ENCODE data around the gene BCKDK.
"Not testable (repeated sequence)": the region's sequence is repeated elsewhere in the genome, so short reads cannot be mapped to it uniquely, and the experiment has no call there.

The BCKDK gene

GRCh38 chr16:31136287-31136662, 28.1 kb downstream of the BCKDK start:
- H3K27ac Mint-ChIP-seq, result no peak overlapping the region
- peaks cover 4% of the 10 kb centered on the region for H3K4me1 Mint-ChIP-seq (ENCODE audit: low read depth)
- peaks cover 9% of the 10 kb centered on the region for H3K36me3 Mint-ChIP-seq (ENCODE audit: low read depth)
- H3K9me3 Mint-ChIP-seq, result no peaks in the 10 kb centered on the region
- no peaks in the 10 kb centered on the region for H3K27me3 Mint-ChIP-seq
- no peak overlapping the region for H3K4me3 Mint-ChIP-seq

- not testable (repeated sequence) for H3K4me3 Mint-ChIP-seq; H3K36me3 Mint-ChIP-seq (ENCODE audit: low read depth); H3K27ac Mint-ChIP-seq; H3K27me3 Mint-ChIP-seq; H3K9me3 Mint-ChIP-seq; H3K4me1 Mint-ChIP-seq (ENCODE audit: low read depth)
Observed at GRCh38 chr16:31136822-31137499, 28.8 kb downstream of the BCKDK start.

- Mint-ChIP-seq H3K4me1 (ENCODE audit: low read depth) (peaks cover 12% of the 10 kb centered on the region), H3K9me3 (no peaks in the 10 kb centered on the region), H3K4me3 (no peak overlapping the region), H3K27me3 (no peaks in the 10 kb centered on the region), H3K27ac (no peak overlapping the region), H3K36me3 (ENCODE audit: low read depth) (no peaks in the 10 kb centered on the region)
Observed at GRCh38 chr16:31138621-31139578, 30.7 kb downstream of the BCKDK start.

GRCh38 chr16:31141071-31141469, 32.9 kb downstream of the BCKDK start:
- not testable (repeated sequence) for H3K4me3 Mint-ChIP-seq; H3K36me3 Mint-ChIP-seq (ENCODE audit: low read depth)

GRCh38 chr16:31141489-31142108, 33.4 kb downstream of the BCKDK start:
- peaks cover 15% of the 10 kb centered on the region for H3K4me1 Mint-ChIP-seq (ENCODE audit: low read depth)

More at GRCh38 chr16:31141071-31141469, 32.9 kb downstream of the BCKDK start:
- H3K27me3 Mint-ChIP-seq, H3K27ac Mint-ChIP-seq, H3K9me3 Mint-ChIP-seq: not testable (repeated sequence)
- peaks cover 15% of the 10 kb centered on the region for H3K4me1 Mint-ChIP-seq (ENCODE audit: low read depth)

GRCh38 chr16:31142109-31143010, 34.2 kb downstream of the BCKDK start:
- peaks cover 15% of the 10 kb centered on the region for H3K4me1 Mint-ChIP-seq (ENCODE audit: low read depth)

More at GRCh38 chr16:31141489-31142108, 33.4 kb downstream of the BCKDK start:
- peak overlapping the region; percentile 73 for H3K4me3 Mint-ChIP-seq
- no peaks in the 10 kb centered on the region for H3K9me3 Mint-ChIP-seq
- no peaks in the 10 kb centered on the region for H3K36me3 Mint-ChIP-seq (ENCODE audit: low read depth)
- H3K27me3 Mint-ChIP-seq, result no peaks in the 10 kb centered on the region
- peak overlapping the region; percentile 88 for H3K27ac Mint-ChIP-seq

GRCh38 chr16:31143011-31143693, 35.0 kb downstream of the BCKDK start:
- H3K4me1 Mint-ChIP-seq (ENCODE audit: low read depth), result peaks cover 15% of the 10 kb centered on the region
- H3K36me3 Mint-ChIP-seq (ENCODE audit: low read depth), result no peaks in the 10 kb centered on the region
- H3K9me3 Mint-ChIP-seq, result no peaks in the 10 kb centered on the region
- peak overlapping the region; percentile 68 for H3K27ac Mint-ChIP-seq
- no peaks in the 10 kb centered on the region for H3K27me3 Mint-ChIP-seq
- peak overlapping the region; percentile 45 for H3K4me3 Mint-ChIP-seq

More at GRCh38 chr16:31142109-31143010, 34.2 kb downstream of the BCKDK start:
- Mint-ChIP-seq H3K27ac (peak overlapping the region; percentile 88), H3K4me3 (peak overlapping the region; percentile 73), H3K36me3 (ENCODE audit: low read depth) (no peaks in the 10 kb centered on the region), H3K9me3 (no peaks in the 10 kb centered on the region), H3K27me3 (no peaks in the 10 kb centered on the region)

- Mint-ChIP-seq H3K4me3 (peak overlapping the region; percentile 45), H3K27ac (peak overlapping the region; percentile 68), H3K36me3 (ENCODE audit: low read depth) (no peaks in the 10 kb centered on the region), H3K9me3 (no peaks in the 10 kb centered on the region), H3K4me1 (ENCODE audit: low read depth) (peaks cover 15% of the 10 kb centered on the region), H3K27me3 (no peaks in the 10 kb centered on the region)
Observed at GRCh38 chr16:31143694-31144148, 35.5 kb downstream of the BCKDK start.

GRCh38 chr16:31144418-31144817, 36.2 kb downstream of the BCKDK start:
- H3K4me1 Mint-ChIP-seq (ENCODE audit: low read depth), result peaks cover 15% of the 10 kb centered on the region
- not testable (repeated sequence) for H3K36me3 Mint-ChIP-seq (ENCODE audit: low read depth); H3K9me3 Mint-ChIP-seq; H3K4me3 Mint-ChIP-seq; H3K27me3 Mint-ChIP-seq; H3K27ac Mint-ChIP-seq

GRCh38 chr16:31145398-31145990, 37.3 kb downstream of the BCKDK start:
- Mint-ChIP-seq H3K36me3 (ENCODE audit: low read depth) (no peaks in the 10 kb centered on the region), H3K4me3 (no peak overlapping the region), H3K4me1 (ENCODE audit: low read depth) (peaks cover 15% of the 10 kb centered on the region), H3K27me3 (no peaks in the 10 kb centered on the region), H3K27ac (no peak overlapping the region), H3K9me3 (no peaks in the 10 kb centered on the region)

GRCh38 chr16:31147574-31147973, 39.4 kb downstream of the BCKDK start:
- H3K27me3 Mint-ChIP-seq, result no peaks in the 10 kb centered on the region
- H3K27ac Mint-ChIP-seq, result no peak overlapping the region
- H3K4me3 Mint-ChIP-seq, result no peak overlapping the region
- H3K36me3 Mint-ChIP-seq (ENCODE audit: low read depth), result no peaks in the 10 kb centered on the region
- H3K4me1 Mint-ChIP-seq (ENCODE audit: low read depth), result peaks cover 5% of the 10 kb centered on the region
- H3K9me3 Mint-ChIP-seq, result no peaks in the 10 kb centered on the region

- Mint-ChIP-seq H3K4me1 (ENCODE audit: low read depth) (peaks cover 5% of the 10 kb centered on the region), H3K9me3 (no peaks in the 10 kb centered on the region), H3K27me3 (no peaks in the 10 kb centered on the region), H3K27ac (no peak overlapping the region), H3K36me3 (ENCODE audit: low read depth) (no peaks in the 10 kb centered on the region), H3K4me3 (no peak overlapping the region)
Observed at GRCh38 chr16:31148281-31148728, 40.1 kb downstream of the BCKDK start.

- Mint-ChIP-seq H3K4me3 (no peak overlapping the region), H3K27me3 (no peaks in the 10 kb centered on the region), H3K4me1 (ENCODE audit: low read depth) (peaks cover 3% of the 10 kb centered on the region), H3K9me3 (no peaks in the 10 kb centered on the region), H3K36me3 (ENCODE audit: low read depth) (no peaks in the 10 kb centered on the region), H3K27ac (no peak overlapping the region)
Observed at GRCh38 chr16:31148896-31149295, 40.7 kb downstream of the BCKDK start.
